H1 (cell line): ENCODE results near the gene CYTIP. TPM values are rescaled to one million over a fixed set of nuclear protein-coding genes. Genes with fewer than 3 reads are reported as not detected.
A peak's percentile ranks its signal among the peaks of the same experiment; 100 is the strongest.

ENCODE experiments used
- CTCF ChIA-PET: fragments of 300-600 bp; sonication (Branson Sonifier 250); formaldehyde crosslinking; loops from one replicate; lab custom pipeline; 2021; ENCODE audit not compliant: partially characterized antibody; lab: Charles Lee
- POLR2A ChIA-PET: fragments of 300-600 bp; sonication (Branson Sonifier 250); formaldehyde crosslinking; loops from one replicate; lab custom pipeline; 2021; ENCODE audit warnings: inconsistent platforms; ENCODE audit not compliant: partially characterized antibody; lab: Charles Lee
- DNase-seq, 2 experiments: peaks; one replicate each; pipeline versions ENCODE4 v3.0.0 to v3.0.0-alpha.2; 2010 to 2022; ENCODE audit warnings: low spot score in 2 of 2, low read depth in 1 of 2, mixed read lengths in 1 of 2
- FAIRE-seq: peaks from 2 replicates; lab custom pipeline; 2011; peaks lifted over from hg19 to GRCh38; lab: Jason Lieb, UNC
- H2AFZ ChIP-seq: 2 replicates; pipeline ENCODE4 v1.8.1; 2012; ENCODE audit warnings: low read length, inconsistent platforms
- H2AK5ac ChIP-seq: 2 replicates; pipeline ENCODE4 v1.6.1; 2013; ENCODE audit warnings: low read depth, low read length
- H2BK120ac ChIP-seq: replicated peaks from 2 replicates; pipeline ENCODE3; 2013; ENCODE audit warnings: low read depth, low read length, inconsistent platforms
- H2BK12ac ChIP-seq: 2 replicates; pipeline ENCODE4 v1.6.1; 2013; ENCODE audit warnings: low read depth, low read length
- H2BK15ac ChIP-seq: 2 replicates; pipeline ENCODE4 v1.6.1; 2013; ENCODE audit warnings: low read length
- H2BK20ac ChIP-seq: 2 replicates; pipeline ENCODE4 v1.6.1; 2013; ENCODE audit warnings: low read length
- H2BK5ac ChIP-seq: 2 replicates; pipeline ENCODE4 v1.6.1; 2013; ENCODE audit warnings: low read depth, low read length
- H3K14ac ChIP-seq: 2 replicates; pipeline ENCODE4 v1.6.1; 2013; ENCODE audit warnings: inconsistent platforms; ENCODE audit not compliant: insufficient read length
- H3K18ac ChIP-seq: 2 replicates; pipeline ENCODE4 v1.6.1; 2013; ENCODE audit warnings: low read length; ENCODE audit errors: extremely low read depth
- H3K23ac ChIP-seq: 2 replicates; pipeline ENCODE4 v1.6.1; 2013; ENCODE audit warnings: inconsistent platforms; ENCODE audit not compliant: insufficient read length
- H3K23me2 ChIP-seq: 2 replicates; pipeline ENCODE4 v1.6.1; 2013; ENCODE audit warnings: low read depth, low read length
- H3K27ac ChIP-seq: 2 replicates; pipeline ENCODE4 v1.6.1; 2011; ENCODE audit warnings: low read depth, low read length, inconsistent platforms
- H3K27me3 ChIP-seq, 4 experiments: replicated peaks in 1 of 4; 1 replicate in 1 of 4; 2 replicates in 3 of 4; pipeline versions ENCODE4 v1.6.1 to v1.8.1; 2011 to 2013; ENCODE audit warnings: low read length in 3 of 4, mild to moderate bottlenecking in 3 of 4, inconsistent platforms in 2 of 4, mixed read lengths in 2 of 4, moderate library complexity in 1 of 4; ENCODE audit not compliant: control insufficient read depth in 3 of 4, insufficient read depth in 3 of 4; ENCODE audit errors: extremely low read depth in 1 of 4
- H3K36me3 ChIP-seq, 4 experiments: 2 replicates each; pipeline versions ENCODE4 v1.6.1 to v1.8.1; 2011 to 2013; ENCODE audit warnings: mild to moderate bottlenecking in 4 of 4, low read length in 3 of 4, moderate library complexity in 2 of 4, control low read depth in 1 of 4, inconsistent platforms in 1 of 4; ENCODE audit not compliant: insufficient read depth in 4 of 4, control insufficient read depth in 2 of 4
- H3K4ac ChIP-seq: replicated peaks from 2 replicates; pipeline ENCODE3; 2013; ENCODE audit warnings: low read length, low read depth, mixed read lengths, inconsistent platforms; ENCODE audit not compliant: insufficient read length
- H3K4me1 ChIP-seq, 4 experiments: replicated peaks in 1 of 4; 1 replicate in 1 of 4; 2 replicates in 3 of 4; pipeline versions ENCODE4 v1.6.1 to v1.8.1; 2011 to 2013; ENCODE audit warnings: low read length in 3 of 4, inconsistent platforms in 2 of 4, mixed read lengths in 1 of 4; ENCODE audit not compliant: insufficient read depth in 4 of 4, control insufficient read depth in 3 of 4
- H3K4me2 ChIP-seq, 2 experiments: 2 replicates each; pipeline versions ENCODE4 v1.6.1 to v1.8.1; 2011 to 2013; ENCODE audit warnings: low read depth in 2 of 2, low read length in 2 of 2, control low read depth in 1 of 2, inconsistent platforms in 1 of 2, mild to moderate bottlenecking in 1 of 2; ENCODE audit not compliant: insufficient read depth in 1 of 2
- H3K4me3 ChIP-seq, 4 experiments: fragments of 200-600, 300-600 bp in 1 of 4; sonication (generic), shearing (Covaris generic), sonication (Bioruptor Twin) in 1 of 4; 2 replicates each; pipeline versions ENCODE4 v1.5.1 to v1.8.1; 2011 to 2016; ENCODE audit warnings: low read length in 4 of 4, low read depth in 3 of 4, control low read depth in 2 of 4, inconsistent platforms in 2 of 4, mild to moderate bottlenecking in 2 of 4, mixed read lengths in 1 of 4, moderate library complexity in 1 of 4; ENCODE audit not compliant: insufficient read depth in 2 of 4; ENCODE audit errors: extremely low read depth in 1 of 4
- H3K56ac ChIP-seq: replicated peaks from 2 replicates; pipeline ENCODE3; 2013; ENCODE audit warnings: low read depth, mild to moderate bottlenecking, mixed read lengths, low read length, inconsistent platforms; ENCODE audit not compliant: insufficient read length
- H3K79me1 ChIP-seq: 2 replicates; pipeline ENCODE4 v1.6.1; 2013; ENCODE audit warnings: low read depth, low read length, control low read depth
- H3K79me2 ChIP-seq, 2 experiments: 2 replicates each; pipeline versions ENCODE4 v1.6.1 to v1.8.1; 2012 to 2013; ENCODE audit warnings: low read length in 2 of 2, mild to moderate bottlenecking in 2 of 2, inconsistent platforms in 1 of 2; ENCODE audit not compliant: insufficient read depth in 2 of 2, control insufficient read depth in 1 of 2
- H3K9ac ChIP-seq, 4 experiments: replicated peaks in 1 of 4; 1 replicate in 1 of 4; 2 replicates in 3 of 4; pipeline versions ENCODE4 v1.6.1 to v1.8.1; 2011 to 2013; ENCODE audit warnings: low read depth in 3 of 4, low read length in 3 of 4, control low read depth in 2 of 4, mild to moderate bottlenecking in 2 of 4, moderate library complexity in 2 of 4, inconsistent platforms in 1 of 4; ENCODE audit errors: extremely low read depth in 1 of 4
- H3K9me3 ChIP-seq, 2 experiments: 2 replicates each; pipeline versions ENCODE4 v1.6.1 to v1.8.1; 2012 to 2013; ENCODE audit warnings: mild to moderate bottlenecking in 2 of 2, moderate library complexity in 2 of 2, control low read depth in 1 of 2, inconsistent platforms in 1 of 2, low read depth in 1 of 2, low read length in 1 of 2, mixed read lengths in 1 of 2; ENCODE audit not compliant: insufficient read depth in 2 of 2
- H4K20me1 ChIP-seq, 2 experiments: replicated peaks in 1 of 2; 2 replicates each; pipeline versions ENCODE3 to v1.8.1; 2011 to 2013; ENCODE audit warnings: inconsistent platforms in 2 of 2, low read length in 2 of 2, mild to moderate bottlenecking in 1 of 2; ENCODE audit not compliant: insufficient read depth in 2 of 2, control insufficient read depth in 1 of 2
- H4K5ac ChIP-seq: 2 replicates; pipeline ENCODE4 v1.6.1; 2013; ENCODE audit warnings: low read length, low read depth, mixed read lengths, inconsistent platforms; ENCODE audit not compliant: insufficient read length
- H4K8ac ChIP-seq: 2 replicates; pipeline ENCODE4 v1.8.0; 2013; ENCODE audit warnings: mild to moderate bottlenecking, moderate library complexity, low read length, inconsistent platforms; ENCODE audit not compliant: insufficient read depth; ENCODE audit errors: extremely low read depth
- H4K91ac ChIP-seq: replicated peaks from 2 replicates; pipeline ENCODE3; 2013; ENCODE audit warnings: low read length, mixed read lengths, inconsistent platforms; ENCODE audit not compliant: insufficient read length
- SIX5 ChIP-seq: IDR thresholded peaks from 2 replicates; pipeline ENCODE4 v1.6.1; 2011; ENCODE audit warnings: mild to moderate bottlenecking, low read depth, low read length
- WGBS, 2 experiments: shearing (Covaris generic) in 1 of 2; methylation state at CpG; one replicate each; pipeline versions ENCODE4 v1.1.6 to v1.1.7; 2013 to 2015; ENCODE audit warnings: low lambda C conversion rate in 2 of 2, mixed read lengths in 2 of 2, inconsistent platforms in 1 of 2, low coverage in 1 of 2, missing lambda C conversion rate in 1 of 2; ENCODE audit not compliant: insufficient replicate concordance in 2 of 2, insufficient coverage in 1 of 2, insufficient read length in 1 of 2; ENCODE audit errors: extremely low coverage in 1 of 2, missing lambda C conversion rate in 1 of 2; 5-methylcytosine and 5-hydroxymethylcytosine counted together
- long read RNA-seq, 2 experiments: library from RNA in 1 of 2; library from capped mRNA in 1 of 2; stranded (forward); transcript quantifications; one replicate each; pipeline ENCODE4 v2.0.0, GENCODE V29; 2021; ENCODE audit warnings: inconsistent platforms in 1 of 2
- polyA minus RNA-seq, 3 experiments: library from RNA; depleted of rRNA, polyadenylated mRNA; stranded (reverse); fragments of >200 nt; gene quantifications; 1 replicate in 2 of 3; 2 replicates in 1 of 3; pipeline ENCODE4 v1.2.3, GENCODE V29; 2011
- polyA plus RNA-seq, 7 experiments: library from polyadenylated mRNA; depleted of rRNA in 3 of 7; stranded (reverse) in 5 of 7; unstranded in 2 of 7; fragments of >200 nt in 5 of 7; fragments of 200-250 nt in 2 of 7; gene quantifications; 1 replicate in 5 of 7; 2 replicates in 1 of 7; 4 replicates in 1 of 7; pipeline versions ENCODE4 v1.2.1 to v1.2.3, GENCODE V29; 2011 to 2013; ENCODE audit warnings: missing spikeins in 2 of 7, mixed read lengths in 2 of 7
- total RNA-seq: library from RNA; stranded (reverse); fragmentation: NEBNext Ultra II Directional; extraction: Animal tissue kit (Norgen Biotek cat#: 25700); gene quantifications from 2 replicates; pipeline ENCODE4 v1.2.1, GENCODE V29; 2021

The CYTIP gene
- total RNA-seq: 0.23 TPM in 1 of 2 replicates, not detected in the other
- polyA plus RNA-seq (2011; rRNA removed): 0.12 and 0.17 TPM in 2 replicates
- polyA plus RNA-seq (2011; cell fraction: cytosol; rRNA removed): 0.18 TPM
- polyA plus RNA-seq (2011; cell fraction: nucleus; rRNA removed): 0.09 TPM
- 0.37 TPM in 1 of 4 replicates, not detected in the others for polyA plus RNA-seq (2012, experiment 1 of 2)
- not detected for polyA plus RNA-seq (2012, experiment 2 of 2)
- 0.08 TPM for polyA plus RNA-seq (2013, experiment 1 of 2)
- 0.17 TPM for polyA plus RNA-seq (2013, experiment 2 of 2)
- polyA minus RNA-seq (2011; rRNA and poly(A)+ RNA removed): 0.20 and 0.69 TPM in 2 replicates
- polyA minus RNA-seq (2011; cell fraction: cytosol; rRNA and poly(A)+ RNA removed): not detected
- polyA minus RNA-seq (2011; cell fraction: nucleus; rRNA and poly(A)+ RNA removed): not detected
- long read RNA-seq, experiment 1: 0 reads
- long read RNA-seq, experiment 2: 0 reads

- Histone ChIP-seq H3K4me1 (no peaks in the 10 kb centered on the region), H3K79me2 (no peaks in the 10 kb centered on the region), H3K4me3 (no peak within 1 kb of the TSS), H3K9ac (no peak within 1 kb of the TSS; a peak in 1 of 7 replicates), H4K91ac (no peak within 1 kb of the TSS), H2AK5ac (no peak within 1 kb of the TSS), H4K5ac (no peak within 1 kb of the TSS), H3K27ac (no peak within 1 kb of the TSS), H3K79me1 (no peaks in the 10 kb centered on the region), H2BK120ac (no peak within 1 kb of the TSS), H3K23ac (no peak within 1 kb of the TSS), H2BK15ac (no peak within 1 kb of the TSS), H3K9me3 (no peaks in the 10 kb centered on the region), H2BK12ac (no peak within 1 kb of the TSS), H2AFZ (0 out of 2 replicates have a peak within 1 kb of the TSS, but pooled peaks have one; percentile 31), H3K56ac (no peak within 1 kb of the TSS), H2BK5ac (no peak within 1 kb of the TSS), H3K23me2 (no peaks in the 10 kb centered on the region; the same call in 1 of the 2 replicates), H3K18ac (no peak within 1 kb of the TSS), H3K27me3 (no peaks in the 10 kb centered on the region), H3K4me2 (no peak within 1 kb of the TSS), H4K8ac (no peak within 1 kb of the TSS), H3K36me3 (no peaks in the 10 kb centered on the region), H2BK20ac (no peak within 1 kb of the TSS), H3K4ac (no peak within 1 kb of the TSS), H4K20me1 (no peaks in the 10 kb centered on the region), H3K14ac (no peak within 1 kb of the TSS)
- FAIRE-seq (no peak), DNase-seq (no peak)
- WGBS, 2 experiments: 95% methylated on average over 13 of the region's 13 CpGs; no CpG with 5 or more reads in 1 of the 2 experiments
- ChIA-PET CTCF (interaction anchor here (0.6 to 1.6 kb wide), 4 partner anchors 14 to 116 kb away, joined by 3 to 6 read pairs (median 4); no protein-coding TSS in a partner anchor), POLR2A (no interaction called here)
- no peak for TF ChIP-seq SIX5
Observed at GRCh38 chr2:157443795-157444640, at the start of gene CYTIP. TSS of gene CYTIP (minus strand) at chr2:157444089. CDS start at chr2:157444020, 69 bp downstream.
